ENCODE data around the gene LEAP2.
"Not testable (repeated sequence)": the region's sequence is repeated elsewhere in the genome, so short reads cannot be mapped to it uniquely, and the experiment has no call there.

LEAP2 gene

DNA sequence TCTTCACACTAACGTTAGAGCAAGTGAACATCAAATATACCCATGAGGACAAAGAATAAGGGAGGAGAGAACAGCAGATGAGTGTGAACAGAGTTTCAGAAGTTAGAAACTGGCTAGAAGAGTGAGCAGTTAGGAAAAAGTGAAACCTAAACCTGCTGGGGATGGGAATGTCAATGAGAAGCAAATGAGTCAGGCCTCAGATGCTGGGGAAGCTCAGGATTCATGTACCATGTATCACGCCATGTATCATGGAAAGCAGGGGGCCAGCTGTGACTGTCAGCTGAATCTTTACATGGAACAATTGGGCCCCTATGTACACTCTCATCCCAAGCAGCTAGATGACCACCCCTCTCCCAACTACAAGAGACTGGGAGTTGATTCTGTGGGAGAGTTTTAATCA lies 23.4 kb upstream of the LEAP2 start:
- H2AFZ ChIP-seq (ENCODE audit: low read depth), result no peak overlapping the region
- no peaks in the 10 kb centered on the region for H3K36me3 ChIP-seq (ENCODE audit: insufficient read depth)
- no peaks in the 10 kb centered on the region for H4K20me1 ChIP-seq (ENCODE audit: insufficient read depth)
- H3K79me2 ChIP-seq (ENCODE audit: insufficient read depth, low read depth), result no peaks in the 10 kb centered on the region
- peaks cover 4% of the 10 kb centered on the region for H3K4me1 ChIP-seq (ENCODE audit: low read depth, poor library complexity, severe bottlenecking)
- no peak overlapping the region for H3K4me2 ChIP-seq
- H3K27ac ChIP-seq, result no peak overlapping the region
- H3K4me3 ChIP-seq (IDR thresholded peaks at IDR 0.05; ENCODE audit: insufficient read depth, low read depth, low read length), result no peak overlapping the region
- no peaks in the 10 kb centered on the region for H3K27me3 ChIP-seq (ENCODE audit: insufficient read depth, low read depth)
- no peak for TF ChIP-seq CTCF (conservative IDR thresholded peaks at IDR 0.05; ENCODE audit: low read depth, low read length)
- H3K9ac ChIP-seq, result no peak overlapping the region

DNA sequence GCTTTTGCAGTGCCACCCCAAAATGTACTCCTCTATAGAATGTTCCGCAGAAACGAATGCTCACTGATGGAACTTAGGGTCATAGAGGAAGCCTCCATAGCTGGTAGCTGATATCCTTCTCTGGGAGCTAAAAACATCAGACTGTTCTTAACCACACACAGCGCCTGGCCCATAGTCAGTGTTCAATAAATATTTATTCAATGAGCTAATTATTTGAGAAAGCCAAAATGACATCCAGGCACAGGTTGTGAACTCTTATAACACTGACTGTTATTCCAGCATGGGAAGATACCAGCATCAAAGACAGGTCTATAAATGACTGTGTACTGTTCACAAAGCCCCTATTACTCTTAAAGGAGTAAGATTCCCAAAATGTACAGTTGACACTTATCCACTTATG lies 20.1 kb upstream of the LEAP2 start:
- no peaks in the 10 kb centered on the region for H4K20me1 ChIP-seq (ENCODE audit: insufficient read depth)
- H3K4me3 ChIP-seq (IDR thresholded peaks at IDR 0.05; ENCODE audit: insufficient read depth, low read depth, low read length), result no peak overlapping the region
- TF ChIP-seq CTCF (conservative IDR thresholded peaks at IDR 0.05; ENCODE audit: low read depth, low read length), result no peak
- no peak overlapping the region for H3K27ac ChIP-seq
- no peak overlapping the region for H3K9ac ChIP-seq
- no peak overlapping the region for H2AFZ ChIP-seq (ENCODE audit: low read depth)
- H3K79me2 ChIP-seq (ENCODE audit: insufficient read depth, low read depth), result no peaks in the 10 kb centered on the region
- no peaks in the 10 kb centered on the region for H3K36me3 ChIP-seq (ENCODE audit: insufficient read depth)
- no peak overlapping the region for H3K4me2 ChIP-seq
- H3K27me3 ChIP-seq (ENCODE audit: insufficient read depth, low read depth), result no peaks in the 10 kb centered on the region
- H3K4me1 ChIP-seq (ENCODE audit: low read depth, poor library complexity, severe bottlenecking), result peaks cover 4% of the 10 kb centered on the region

DNA sequence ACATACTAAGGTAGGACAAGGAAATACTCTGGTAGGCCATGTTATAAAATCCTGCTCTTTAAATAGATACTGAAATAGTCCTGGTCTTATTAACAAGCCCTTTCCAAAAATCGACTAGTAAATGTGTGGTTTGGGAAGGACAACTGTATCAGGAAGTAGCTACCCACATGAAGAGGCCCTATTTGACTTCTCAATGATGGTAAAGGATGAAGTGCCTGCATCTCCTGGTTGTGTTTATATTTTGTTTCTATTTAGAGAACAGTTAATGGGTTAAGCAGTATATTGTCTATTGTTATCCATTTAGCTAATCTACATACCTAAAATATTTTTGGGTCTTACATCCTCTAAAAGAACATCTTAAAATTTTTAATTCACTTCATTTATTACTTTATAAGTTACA lies 19.7 kb upstream of the LEAP2 start:
- Histone ChIP-seq H3K4me2 (no peak overlapping the region), H3K36me3 (ENCODE audit: insufficient read depth) (no peaks in the 10 kb centered on the region), H4K20me1 (ENCODE audit: insufficient read depth) (no peaks in the 10 kb centered on the region), H3K9ac (no peak overlapping the region), H3K4me1 (ENCODE audit: low read depth, poor library complexity, severe bottlenecking) (peaks cover 4% of the 10 kb centered on the region), H3K79me2 (ENCODE audit: insufficient read depth, low read depth) (no peaks in the 10 kb centered on the region), H2AFZ (ENCODE audit: low read depth) (no peak overlapping the region), H3K27ac (no peak overlapping the region), H3K27me3 (ENCODE audit: insufficient read depth, low read depth) (no peaks in the 10 kb centered on the region), H3K4me3 (IDR thresholded peaks at IDR 0.05; ENCODE audit: insufficient read depth, low read depth, low read length) (no peak overlapping the region)
- no peak for TF ChIP-seq CTCF (conservative IDR thresholded peaks at IDR 0.05; ENCODE audit: low read depth, low read length)

- TF ChIP-seq CTCF (conservative IDR thresholded peaks at IDR 0.05; ENCODE audit: low read depth, low read length), result no peak
- no peak overlapping the region for H2AFZ ChIP-seq (ENCODE audit: low read depth)
Observed at GRCh38 chr5:132854301-132854700, 19.2 kb upstream of the LEAP2 start.

DNA sequence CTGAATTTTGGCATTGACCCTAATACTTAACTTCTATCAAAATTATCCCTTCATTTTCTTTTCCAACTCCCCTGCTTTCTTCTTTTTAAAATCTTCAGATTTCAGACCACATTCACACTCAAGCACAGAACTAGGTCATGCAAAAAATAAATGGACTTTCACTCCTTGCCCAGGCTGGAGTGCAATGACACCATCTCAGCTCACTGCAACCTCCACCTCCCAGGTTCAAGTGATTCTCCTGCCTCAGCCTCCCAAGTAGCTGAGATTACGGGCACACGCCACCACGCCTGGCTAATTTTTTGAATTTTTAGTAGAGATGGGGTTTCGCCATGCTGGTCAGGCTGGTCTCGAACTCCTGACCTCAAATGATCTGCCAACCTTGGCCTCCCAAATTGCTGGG lies 18.5 kb upstream of the LEAP2 start:
- not testable (repeated sequence) for H3K4me1 ChIP-seq (ENCODE audit: low read depth, poor library complexity, severe bottlenecking); H3K4me3 ChIP-seq (IDR thresholded peaks at IDR 0.05; ENCODE audit: insufficient read depth, low read depth, low read length); H4K20me1 ChIP-seq (ENCODE audit: insufficient read depth); H3K27me3 ChIP-seq (ENCODE audit: insufficient read depth, low read depth); H3K36me3 ChIP-seq (ENCODE audit: insufficient read depth); H3K27ac ChIP-seq; H3K4me2 ChIP-seq; H2AFZ ChIP-seq (ENCODE audit: low read depth); H3K79me2 ChIP-seq (ENCODE audit: insufficient read depth, low read depth); H3K9ac ChIP-seq

More at GRCh38 chr5:132854301-132854700, 19.2 kb upstream of the LEAP2 start:
- Histone ChIP-seq H3K79me2 (ENCODE audit: insufficient read depth, low read depth) (no peaks in the 10 kb centered on the region), H3K4me1 (ENCODE audit: low read depth, poor library complexity, severe bottlenecking) (peaks cover 2% of the 10 kb centered on the region), H4K20me1 (ENCODE audit: insufficient read depth) (no peaks in the 10 kb centered on the region), H3K4me2 (no peak overlapping the region), H3K9ac (no peak overlapping the region), H3K27me3 (ENCODE audit: insufficient read depth, low read depth) (no peaks in the 10 kb centered on the region), H3K27ac (no peak overlapping the region), H3K4me3 (IDR thresholded peaks at IDR 0.05; ENCODE audit: insufficient read depth, low read depth, low read length) (no peak overlapping the region), H3K36me3 (ENCODE audit: insufficient read depth) (no peaks in the 10 kb centered on the region)
